ENCODE measurements around the gene TSGA10. TPM values are rescaled to one million over a fixed set of nuclear protein-coding genes. Genes with fewer than 3 reads are reported as not detected.
"Not testable (repeated sequence)": the region's sequence is repeated elsewhere in the genome, so short reads cannot be mapped to it uniquely, and the experiment has no call there.

The TSGA10 gene
- total RNA-seq, 2 donors from 2014 or later = 15.0 to 17.1 TPM

- TF ChIP-seq CTCF (IDR thresholded peaks at IDR 0.05) = no peak
- TF ChIP-seq POLR2A (IDR thresholded peaks at IDR 0.05) = no peak
- H3K9me3 ChIP-seq = no peaks in the 10 kb centered on the region
- ATAC-seq = no peak
- intact Hi-C loops (cut with DNase I) = no loop called here
- WGBS, 2 donors = 7 to 9% methylated on average over 17 of the region's 17 CpGs
- peaks cover 15% of the 10 kb centered on the region for H3K4me1 ChIP-seq
- no peak for DNase-seq
- H3K36me3 ChIP-seq (replicated peaks in 1 of 2; ENCODE audit: insufficient read depth in 1 of 2, low read depth in 2 of 2) = no peaks in the 10 kb centered on the region
- H3K4me3 ChIP-seq = peak overlapping the region; percentile 64 to 94
- H3K27me3 ChIP-seq = no peaks in the 10 kb centered on the region
- peak overlapping the region; percentile 88 to 97 (median 96) for H3K27ac ChIP-seq
Observed at GRCh38 chr2:99140056-99140859, 14.5 kb downstream of the TSGA10 start.

- Histone ChIP-seq H3K9me3 (no peaks in the 10 kb centered on the region), H3K27me3 (no peaks in the 10 kb centered on the region), H3K4me1 (peaks cover 15% of the 10 kb centered on the region), H3K4me3 (no peak overlapping the region), H3K27ac (no peak overlapping the region), H3K36me3 (replicated peaks in 1 of 2; ENCODE audit: insufficient read depth in 1 of 2, low read depth in 2 of 2) (no peaks in the 10 kb centered on the region)
- intact Hi-C loops (cut with DNase I) = no loop called here
- DNase-seq (no peak), ATAC-seq (no peak)
- WGBS, 2 donors = 86 to 87% methylated on average over 4 of the region's 4 CpGs
- no peak for TF ChIP-seq CTCF (IDR thresholded peaks at IDR 0.05)
- no peak for TF ChIP-seq POLR2A (IDR thresholded peaks at IDR 0.05)
Observed at GRCh38 chr2:99139003-99139402, 15.7 kb downstream of the TSGA10 start.

GRCh38 chr2:99135044-99135556, 19.6 kb downstream of the TSGA10 start:
- WGBS, 2 donors = 92% methylated on average over 1 to 2 of the region's 2 CpGs

GRCh38 chr2:99127981-99128380, 26.8 kb downstream of the TSGA10 start:
- no peak for ATAC-seq
- no peak overlapping the region for H3K27ac ChIP-seq
- intact Hi-C loops (cut with DNase I) = no loop called here
- no peaks in the 10 kb centered on the region for H3K36me3 ChIP-seq (replicated peaks in 1 of 2; ENCODE audit: insufficient read depth in 1 of 2, low read depth in 2 of 2)
- no peaks in the 10 kb centered on the region for H3K4me1 ChIP-seq
- WGBS, 2 donors = 89 to 94% methylated on average over 2 of the region's 2 CpGs
- H3K27me3 ChIP-seq = no peaks in the 10 kb centered on the region
- DNase-seq = no peak
- peaks cover 0 to 5% (median 0%) of the 10 kb centered on the region in 3 donors for H3K9me3 ChIP-seq
- TF ChIP-seq CTCF (IDR thresholded peaks at IDR 0.05) (no peak), POLR2A (IDR thresholded peaks at IDR 0.05) (no peak)
- no peak overlapping the region for H3K4me3 ChIP-seq

More at GRCh38 chr2:99135044-99135556, 19.6 kb downstream of the TSGA10 start:
- H3K27me3 ChIP-seq; H3K27ac ChIP-seq; H3K9me3 ChIP-seq; H3K4me1 ChIP-seq; H3K4me3 ChIP-seq; intact Hi-C loops (cut with DNase I); H3K36me3 ChIP-seq (replicated peaks in 1 of 2; ENCODE audit: insufficient read depth in 1 of 2, low read depth in 2 of 2); DNase-seq; ATAC-seq: not testable (repeated sequence)

GRCh38 chr2:99112617-99113016, 42.1 kb downstream of the TSGA10 start:
- WGBS, 2 donors = 43 to 55% methylated on average over 4 of the region's 4 CpGs
- Histone ChIP-seq H3K4me3 (no peak overlapping the region), H3K9me3 (no peaks in the 10 kb centered on the region), H3K36me3 (replicated peaks in 1 of 2; ENCODE audit: insufficient read depth in 1 of 2, low read depth in 2 of 2) (no peaks in the 10 kb centered on the region), H3K27me3 (no peaks in the 10 kb centered on the region), H3K4me1 (no peaks in the 10 kb centered on the region), H3K27ac (no peak overlapping the region)
- intact Hi-C loops (cut with DNase I) = no loop called here
- TF ChIP-seq CTCF (IDR thresholded peaks at IDR 0.05) = no peak
- TF ChIP-seq POLR2A (IDR thresholded peaks at IDR 0.05) = no peak
- ATAC-seq (no peak), DNase-seq (no peak)

Measured in body of pancreas (tissue), 4 donors.